CD4-positive, alpha-beta T cell (primary cell): ENCODE results near the gene GFI1B. TPM values are rescaled to one million over a fixed set of nuclear protein-coding genes. Genes with fewer than 3 reads are reported as not detected.
A peak's percentile ranks its signal among the peaks of the same experiment; 100 is the strongest.

ENCODE experiments used
- ATAC-seq: fragments of 200-7000 bp; cut with Tn5 transposase; one replicate; pipeline ENCODE4 v1.10.0; 2022; ENCODE audit warnings: mild to moderate bottlenecking; ENCODE audit not compliant: poor library complexity
- CTCF ChIA-PET: fragments of 350-600 bp; sonication (Branson Sonifier 250); formaldehyde crosslinking; loops from one replicate; lab custom pipeline; 2021; ENCODE audit warnings: antibody characterized with exemption, inconsistent platforms; lab: Charles Lee
- POLR2A ChIA-PET: fragments of 350-600 bp; sonication (Branson Sonifier 250); formaldehyde crosslinking; loops from one replicate; lab custom pipeline; 2021; ENCODE audit warnings: antibody characterized with exemption, inconsistent platforms; lab: Charles Lee
- DNase-seq, 14 experiments: peaks; one replicate each; pipeline ENCODE4 v3.0.0-alpha.2; 2013 to 2020; ENCODE audit warnings: mixed read lengths in 2 of 14
- H3K27ac ChIP-seq, 2 donors: one replicate each; pipeline versions ENCODE4 v1.5.1 to v1.7.0; 2013; ENCODE audit warnings: low read length in 2 of 2, low read depth in 1 of 2, mild to moderate bottlenecking in 1 of 2
- H3K27me3 ChIP-seq, 2 experiments: 1 replicate in 1 of 2; 2 replicates in 1 of 2; pipeline versions ENCODE4 v1.6.1 to v1.7.0; 2013; ENCODE audit warnings: low read length in 2 of 2, control low read depth in 1 of 2, mild to moderate bottlenecking in 1 of 2, moderate library complexity in 1 of 2; ENCODE audit not compliant: insufficient read depth in 2 of 2, control insufficient read depth in 1 of 2
- H3K36me3 ChIP-seq: one replicate; pipeline ENCODE4 v1.6.1; 2013; ENCODE audit warnings: low read length, control low read depth; ENCODE audit not compliant: insufficient read depth
- H3K4me1 ChIP-seq: one replicate; pipeline ENCODE4 v1.6.1; 2013; ENCODE audit warnings: low read length, control low read depth; ENCODE audit not compliant: insufficient read depth
- H3K4me3 ChIP-seq: one replicate; pipeline ENCODE4 v1.5.1; 2013; ENCODE audit warnings: mild to moderate bottlenecking, low read length, moderate library complexity
- H3K9me3 ChIP-seq, 2 experiments: 1 replicate in 1 of 2; 2 replicates in 1 of 2; pipeline versions ENCODE4 v1.6.1 to v1.7.0; 2013; ENCODE audit warnings: low read length in 2 of 2, mild to moderate bottlenecking in 2 of 2, control low read depth in 1 of 2, moderate library complexity in 1 of 2; ENCODE audit not compliant: control insufficient read depth in 1 of 2, insufficient read depth in 1 of 2
- H3K27ac Mint-ChIP-seq: one replicate; pipeline ENCODE4 v1.8.0; 2020; ENCODE audit warnings: mixed read lengths
- H3K27me3 Mint-ChIP-seq: one replicate; pipeline ENCODE4 v1.8.0; 2021; ENCODE audit warnings: mixed read lengths
- H3K36me3 Mint-ChIP-seq: one replicate; pipeline ENCODE4 v1.8.0; 2021; ENCODE audit warnings: low read depth, mixed read lengths
- H3K4me1 Mint-ChIP-seq: one replicate; pipeline ENCODE4 v1.8.0; 2021; ENCODE audit warnings: low read depth, mixed read lengths
- H3K4me3 Mint-ChIP-seq: one replicate; pipeline ENCODE4 v1.8.0; 2020; ENCODE audit warnings: mild to moderate bottlenecking, mixed read lengths
- H3K9me3 Mint-ChIP-seq: one replicate; pipeline ENCODE4 v1.8.0; 2020; ENCODE audit warnings: mixed read lengths
- CTCF ChIP-seq: fragments of 200-600 bp; IDR thresholded peaks from one replicate; pipeline ENCODE4 v1.8.0; 2022; ENCODE audit warnings: antibody characterized with exemption, mild to moderate bottlenecking
- intact Hi-C, 2 experiments: fragments of 100-400 bp; cut with DNase I in 1 of 2; cut with micrococcal nuclease in 1 of 2; formaldehyde crosslinking; loops; one replicate each; pipeline versions ENCODE4 v1.15.1 to v1.9.0; 2023 to 2025; cut with DNase I, micrococcal nuclease
- total RNA-seq, 174 experiments: library from RNA in 2 of 174; stranded (reverse) in 2 of 174; gene quantifications; one replicate each; pipeline ENCODE4 v1.2.3 and lab custom pipeline; 2021 to 2026

GFI1B gene
- total RNA-seq, 2 experiments from 2014 or later = 0.58 TPM; not detected in 1

- H3K36me3 Mint-ChIP-seq = no peaks in the 10 kb centered on the region
- Histone ChIP-seq H3K27me3 (peaks cover 1 to 2% of the 10 kb centered on the region in 2 experiments), H3K36me3 (no peaks in the 10 kb centered on the region), H3K4me1 (peaks cover 6% of the 10 kb centered on the region), H3K4me3 (no peak overlapping the region), H3K27ac (no peak overlapping the region), H3K9me3 (no peaks in the 10 kb centered on the region)
- H3K4me3 Mint-ChIP-seq = no peak overlapping the region
- ChIA-PET POLR2A (no interaction called here), CTCF (no interaction called here)
- DNase-seq (no peak), ATAC-seq (no peak)
- no peak for TF ChIP-seq CTCF
- H3K4me1 Mint-ChIP-seq = no peaks in the 10 kb centered on the region
- intact Hi-C loops = loop anchor here (5.0 to 10.0 kb wide), 4 partner anchors 48 to 556 kb away; partner anchors contain the start of gene CFAP77 (in 1 of the 2)
- H3K27ac Mint-ChIP-seq = no peak overlapping the region
- H3K27me3 Mint-ChIP-seq = peaks cover 28% of the 10 kb centered on the region
- H3K9me3 Mint-ChIP-seq = no peaks in the 10 kb centered on the region
Measured at GRCh38 chr9:132970324-132971062, 8.0 kb upstream of the GFI1B start.

- ChIA-PET CTCF (no interaction called here), POLR2A (interaction anchor here (0.7 kb wide), 1 partner anchor 28 kb away, joined by 3 read pairs; no protein-coding TSS in a partner anchor)
- Histone ChIP-seq H3K27ac (no peak overlapping the region), H3K4me1 (peaks cover 11% of the 10 kb centered on the region), H3K36me3 (no peaks in the 10 kb centered on the region), H3K4me3 (no peak overlapping the region), H3K27me3 (peaks cover 11 to 22% of the 10 kb centered on the region in 2 experiments), H3K9me3 (no peaks in the 10 kb centered on the region)
- Mint-ChIP-seq H3K27ac (no peak overlapping the region), H3K4me3 (no peak overlapping the region), H3K4me1 (no peaks in the 10 kb centered on the region), H3K36me3 (no peaks in the 10 kb centered on the region), H3K27me3 (peaks cover 45% of the 10 kb centered on the region), H3K9me3 (no peaks in the 10 kb centered on the region)
- ATAC-seq = no peak
- intact Hi-C loops = loop anchor here (2.0 to 10.0 kb wide), 7 partner anchors 51 to 560 kb away; partner anchors contain the start of gene CFAP77 (in 1 of the 2)
- no peak for DNase-seq
- no peak for TF ChIP-seq CTCF
Measured at GRCh38 chr9:132973166-132973565, 5.3 kb upstream of the GFI1B start.

DNA sequence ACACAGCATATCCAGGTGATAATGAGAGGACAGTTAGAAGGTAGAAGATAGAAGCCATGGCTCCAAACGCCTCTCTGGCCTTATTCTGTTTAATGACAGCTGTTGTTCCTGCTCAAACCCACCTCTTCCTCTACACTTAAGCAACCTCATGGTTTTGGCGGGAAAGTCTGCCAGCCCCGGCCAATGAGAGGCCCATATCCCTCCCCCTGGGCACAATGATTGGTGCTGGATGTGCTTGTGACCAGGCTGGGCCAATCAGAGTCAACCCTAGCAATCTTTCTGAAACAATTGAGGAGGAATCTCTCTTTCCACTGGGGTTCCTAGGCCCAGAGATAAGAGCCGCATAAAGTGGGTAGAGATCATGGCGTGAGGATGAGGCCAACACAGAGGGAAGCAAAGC, 4.8 kb upstream of the GFI1B start:
- intact Hi-C loops = loop anchor here (2.0 to 10.0 kb wide), 7 partner anchors 51 to 561 kb away; partner anchors contain the start of gene CFAP77 (in 1 of the 2)
- peaks cover 15% of the 10 kb centered on the region for H3K4me1 ChIP-seq
- no peaks in the 10 kb centered on the region for H3K36me3 ChIP-seq
- Mint-ChIP-seq H3K36me3 (no peaks in the 10 kb centered on the region), H3K9me3 (no peaks in the 10 kb centered on the region), H3K4me3 (no peak overlapping the region), H3K27ac (no peak overlapping the region), H3K4me1 (peaks cover 5% of the 10 kb centered on the region), H3K27me3 (peaks cover 50% of the 10 kb centered on the region)
- ChIA-PET POLR2A (interaction anchor here (0.7 kb wide), 1 partner anchor 28 kb away, joined by 3 read pairs; no protein-coding TSS in a partner anchor), CTCF (no interaction called here)
- peaks cover 15 to 27% of the 10 kb centered on the region in 2 experiments for H3K27me3 ChIP-seq
- no peaks in the 10 kb centered on the region for H3K9me3 ChIP-seq
- ATAC-seq = no peak
- TF ChIP-seq CTCF = no peak
- H3K27ac ChIP-seq = no peak overlapping the region
- H3K4me3 ChIP-seq = no peak overlapping the region
- peak in 2 of 14 experiments; percentile 18 to 33 for DNase-seq
